ENCODE measurements around the gene HPS3.

GRCh38 chr3:149086232-149086988 is 43.0 kb upstream of the HPS3 start, which contains the start of gene HLTF:
- TF ChIP-seq USF2 (IDR thresholded peaks at IDR 0.05; ENCODE audit: low read depth, low read length) (no peak), CTCF (conservative IDR thresholded peaks at IDR 0.05; ENCODE audit: low read depth, low read length) (no peak)

All from IMR-90 (cell line).